ENCODE results near the gene WDR18.

Gene WDR18

DNA sequence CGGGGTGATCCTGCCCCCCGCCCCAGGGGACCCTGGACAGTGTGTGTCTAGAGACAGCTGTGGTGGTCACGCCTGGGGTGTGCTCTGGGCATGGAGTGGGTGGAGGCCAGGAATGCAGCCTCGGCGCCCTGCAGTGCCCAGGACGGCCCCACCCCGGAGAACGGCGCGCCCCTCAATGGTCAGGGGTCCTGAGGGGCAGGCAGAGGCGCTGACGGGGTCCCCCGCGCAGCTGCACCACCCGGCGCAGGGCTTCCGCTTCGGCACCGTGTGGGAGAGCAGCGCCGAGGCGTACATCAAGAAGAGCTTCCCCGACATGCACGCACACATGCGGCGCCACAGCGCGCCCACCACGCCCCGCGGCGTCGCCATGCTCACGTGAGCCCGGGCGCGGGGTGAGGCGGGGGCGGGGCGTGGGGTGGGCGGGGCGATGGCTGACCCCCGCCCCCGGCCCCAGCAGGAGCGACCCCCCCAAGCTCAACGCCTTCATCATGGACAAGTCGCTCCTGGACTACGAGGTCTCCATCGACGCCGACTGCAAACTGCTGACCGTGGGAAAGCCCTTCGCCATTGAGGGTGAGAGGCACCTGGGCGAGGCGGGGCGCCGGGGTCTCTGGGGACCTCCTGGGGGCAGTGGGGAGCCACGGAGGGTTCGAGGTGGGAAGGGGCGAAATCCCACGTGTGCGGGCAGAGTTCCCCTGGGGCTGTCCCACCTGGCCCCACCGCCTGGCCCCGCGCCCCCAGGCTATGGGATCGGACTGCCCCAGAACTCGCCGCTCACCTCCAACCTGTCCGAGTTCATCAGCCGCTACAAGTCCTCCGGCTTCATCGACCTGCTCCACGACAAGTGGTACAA is 23.5 kb downstream of the WDR18 start:
- DNase-seq (ENCODE audit: low read depth in 2 of 2) = no peak

DNA sequence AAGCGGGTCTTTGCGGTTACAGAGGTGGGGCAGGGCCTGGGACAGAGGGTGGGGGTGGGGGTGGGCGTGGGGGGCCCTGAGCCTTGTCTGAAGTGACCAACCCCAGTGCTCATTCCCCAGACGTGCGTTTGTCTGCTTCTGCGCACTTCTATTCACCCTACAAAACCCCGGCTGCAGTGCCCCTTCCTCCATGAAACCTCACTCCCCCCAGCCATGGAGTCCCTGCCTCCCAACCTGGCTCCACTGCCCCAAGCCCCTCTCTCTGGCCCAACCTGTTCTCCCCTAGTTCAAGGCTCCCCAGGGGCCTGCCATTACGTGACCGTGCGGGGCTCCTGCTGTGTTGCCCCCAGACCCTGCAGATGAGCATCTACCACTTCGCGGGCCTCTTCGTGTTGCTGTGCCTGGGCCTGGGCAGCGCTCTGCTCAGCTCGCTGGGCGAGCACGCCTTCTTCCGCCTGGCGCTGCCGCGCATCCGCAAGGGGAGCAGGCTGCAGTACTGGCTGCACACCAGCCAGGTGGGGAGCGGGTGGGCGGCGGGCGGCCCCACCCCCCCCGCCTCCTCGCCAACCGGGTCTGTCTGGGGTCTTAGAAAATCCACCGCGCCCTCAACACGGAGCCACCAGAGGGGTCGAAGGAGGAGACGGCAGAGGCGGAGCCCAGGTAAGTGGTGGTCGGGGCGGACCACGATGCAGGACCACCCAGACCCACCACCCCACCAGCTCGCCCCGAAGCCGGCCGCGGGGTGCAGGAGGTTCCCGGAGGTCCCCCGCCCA is 24.3 kb downstream of the WDR18 start:
- DNase-seq (ENCODE audit: low read depth in 2 of 2) = no peak

DNA sequence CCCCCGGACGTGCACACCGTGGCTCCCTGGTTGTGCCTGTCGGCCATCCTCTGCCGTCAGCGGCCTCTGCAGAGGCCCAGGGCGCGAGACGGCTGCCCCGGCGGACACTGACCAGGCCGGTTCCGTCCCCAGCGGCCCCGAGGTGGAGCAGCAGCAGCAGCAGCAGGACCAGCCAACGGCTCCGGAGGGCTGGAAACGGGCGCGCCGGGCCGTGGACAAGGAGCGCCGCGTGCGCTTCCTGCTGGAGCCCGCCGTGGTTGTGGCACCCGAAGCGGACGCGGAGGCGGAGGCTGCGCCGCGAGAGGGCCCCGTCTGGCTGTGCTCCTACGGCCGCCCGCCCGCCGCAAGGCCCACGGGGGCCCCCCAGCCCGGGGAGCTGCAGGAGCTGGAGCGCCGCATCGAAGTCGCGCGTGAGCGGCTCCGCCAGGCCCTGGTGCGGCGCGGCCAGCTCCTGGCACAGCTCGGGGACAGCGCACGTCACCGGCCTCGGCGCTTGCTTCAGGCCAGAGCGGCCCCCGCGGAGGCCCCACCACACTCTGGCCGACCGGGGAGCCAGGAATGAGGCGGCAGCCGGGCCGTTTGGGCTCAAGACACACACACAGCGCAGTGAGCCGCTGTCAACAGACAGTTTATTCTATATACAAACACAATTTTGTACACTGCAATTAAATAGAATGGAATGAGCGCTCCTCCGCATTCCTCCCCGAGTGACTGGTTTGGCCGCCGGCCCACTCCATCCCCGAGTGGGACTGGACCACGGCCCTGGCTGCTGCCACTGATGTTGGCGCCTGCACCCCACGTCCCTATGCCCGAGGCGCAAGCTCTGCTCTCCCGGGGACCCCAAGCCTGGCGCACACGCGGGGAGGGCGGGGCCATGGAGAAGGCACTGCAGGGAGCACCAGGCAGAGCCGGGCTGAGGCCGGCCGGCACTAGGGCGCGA is 25.2 kb downstream of the WDR18 start:
- no peak for DNase-seq (ENCODE audit: low read depth in 2 of 2)

DNA sequence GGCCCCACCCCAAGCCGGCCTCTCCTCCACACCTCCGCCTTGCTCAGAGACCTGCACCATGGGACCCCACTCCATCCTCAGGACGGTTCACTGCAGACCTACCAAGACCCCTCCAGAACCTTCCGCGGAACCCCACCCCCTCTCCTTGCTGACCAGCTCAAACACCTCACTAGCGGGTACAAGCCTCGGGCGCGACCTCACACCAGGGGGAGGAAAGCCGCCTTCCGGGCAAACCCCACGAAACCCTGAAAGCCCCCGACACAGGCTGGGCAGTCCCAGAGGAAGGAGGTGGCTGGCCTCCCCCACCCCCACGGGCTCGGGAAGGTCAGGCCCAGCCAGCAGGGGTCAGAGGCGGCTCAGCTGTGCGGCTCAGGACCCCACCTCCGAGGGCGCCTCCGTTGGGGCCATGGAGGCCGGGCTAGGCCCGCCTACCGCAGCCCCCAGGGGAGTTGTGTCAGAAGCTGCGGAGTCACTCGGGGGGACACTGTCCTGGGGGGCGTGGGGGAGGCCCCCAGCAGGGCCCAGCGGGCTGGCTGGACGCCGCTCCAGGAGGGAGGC is 25.9 kb downstream of the WDR18 start:
- no peak for DNase-seq (ENCODE audit: low read depth in 2 of 2)

DNA sequence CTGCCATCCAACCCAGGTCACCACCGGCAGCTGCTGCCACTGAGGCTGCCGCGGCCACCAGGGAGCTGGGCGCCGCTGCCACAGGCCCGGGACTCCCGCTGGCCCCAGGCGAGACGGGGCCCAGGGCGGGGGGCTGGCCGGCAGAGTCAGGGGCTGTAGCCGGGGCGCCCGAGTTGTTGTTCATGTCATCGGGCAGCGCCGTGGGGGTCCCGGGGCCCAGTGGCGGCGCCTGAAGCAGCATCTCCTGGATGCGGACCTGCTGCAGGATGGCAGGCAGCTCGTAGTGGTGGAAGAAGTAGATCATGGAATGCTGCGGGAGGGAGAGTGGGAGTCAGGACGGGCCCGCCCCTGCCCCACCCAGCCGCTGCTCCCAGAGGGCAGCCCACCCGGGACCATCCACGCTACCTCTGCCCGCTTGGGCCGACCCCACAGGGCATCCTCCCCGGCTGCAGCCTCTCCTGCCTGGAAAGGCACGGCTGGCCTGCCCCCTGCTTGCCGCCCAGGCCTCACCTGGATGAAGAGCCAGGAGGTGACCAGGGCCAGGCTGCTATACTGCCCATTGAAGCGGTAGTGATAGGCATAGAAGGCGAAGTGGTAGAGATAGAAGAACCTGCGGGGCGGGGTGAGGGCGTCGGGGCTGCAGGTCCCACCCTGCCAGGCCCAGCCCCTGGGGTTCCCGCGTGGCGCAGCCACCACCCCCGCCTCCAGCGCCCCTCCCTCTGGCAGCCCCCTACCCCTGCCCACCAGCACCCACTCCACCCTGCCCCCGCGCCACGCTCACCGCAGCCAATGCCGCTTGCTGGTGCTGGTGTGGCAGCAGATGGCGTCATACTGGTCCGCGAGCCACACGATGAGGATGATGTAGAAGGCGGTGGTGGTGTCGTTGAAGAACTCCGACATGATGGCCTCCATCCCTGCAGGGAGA is 26.7 kb downstream of the WDR18 start:
- no peak for DNase-seq (ENCODE audit: low read depth in 2 of 2)

DNA sequence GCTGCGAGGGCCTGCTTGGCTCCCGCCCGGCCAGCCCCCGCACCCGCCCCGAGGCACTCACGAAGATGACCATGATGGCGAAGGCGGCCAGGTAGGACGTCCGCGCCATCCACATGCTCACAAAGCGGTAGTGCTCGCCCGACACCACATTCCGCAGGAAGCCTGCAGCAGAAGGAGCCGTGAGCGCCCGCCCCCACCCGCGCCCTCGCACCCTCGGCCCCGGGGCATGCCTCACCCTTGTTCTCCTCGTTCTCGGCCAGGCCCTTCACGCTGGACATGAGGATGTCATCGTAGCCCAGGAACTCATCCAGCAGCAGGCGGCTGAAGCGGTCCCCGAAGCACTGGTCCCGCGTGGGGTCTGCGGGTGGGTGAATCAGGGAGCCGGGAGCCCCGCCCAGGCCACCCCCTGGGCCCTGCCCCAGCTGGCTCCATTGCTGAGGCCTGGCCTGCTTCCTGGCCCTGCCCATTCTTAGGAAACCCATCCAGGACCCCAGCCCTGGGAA is 27.7 kb downstream of the WDR18 start:
- no peak for DNase-seq (ENCODE audit: low read depth in 2 of 2)

DNA sequence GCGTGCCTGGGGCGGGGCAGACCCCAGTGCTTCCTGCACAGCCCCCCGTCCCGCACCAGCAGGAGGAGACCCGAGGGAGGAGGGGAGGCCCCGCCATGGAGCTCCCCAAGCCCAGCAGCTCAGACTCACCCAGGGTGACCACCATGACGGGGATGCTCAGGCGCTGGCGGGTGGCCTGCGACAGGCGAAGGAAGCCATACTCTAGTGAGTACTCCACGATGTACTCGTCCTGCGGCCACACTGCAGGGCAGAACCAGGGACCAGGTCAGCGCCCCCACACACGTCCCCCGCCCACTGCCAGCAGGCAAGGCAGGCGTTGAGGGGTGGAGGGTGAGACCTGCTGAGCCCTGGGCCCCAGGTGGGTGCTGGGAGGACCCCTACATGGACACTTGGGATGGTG is 28.2 kb downstream of the WDR18 start:
- no peak for DNase-seq (ENCODE audit: low read depth in 2 of 2)

DNA sequence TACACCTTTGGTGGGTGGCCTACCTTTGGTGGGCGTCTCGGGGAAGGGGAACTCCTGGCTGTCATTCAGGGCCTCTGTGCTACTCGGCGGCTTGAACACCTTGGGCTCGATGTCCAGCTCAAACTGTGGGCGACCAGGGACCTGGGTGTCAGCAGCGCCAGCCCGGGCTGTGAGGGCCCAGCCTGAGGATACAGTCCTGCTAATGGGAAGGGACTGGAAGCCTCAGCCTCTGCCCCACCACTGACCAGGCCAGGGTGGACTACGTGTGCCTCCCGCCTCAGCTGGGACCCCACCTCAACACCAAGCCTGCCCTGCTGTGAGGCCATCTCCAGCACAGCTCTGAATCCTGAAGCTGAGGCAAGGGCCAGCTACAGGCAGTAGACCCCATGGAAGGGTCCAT is 29.1 kb downstream of the WDR18 start:
- DNase-seq (ENCODE audit: low read depth in 2 of 2) = no peak

DNA sequence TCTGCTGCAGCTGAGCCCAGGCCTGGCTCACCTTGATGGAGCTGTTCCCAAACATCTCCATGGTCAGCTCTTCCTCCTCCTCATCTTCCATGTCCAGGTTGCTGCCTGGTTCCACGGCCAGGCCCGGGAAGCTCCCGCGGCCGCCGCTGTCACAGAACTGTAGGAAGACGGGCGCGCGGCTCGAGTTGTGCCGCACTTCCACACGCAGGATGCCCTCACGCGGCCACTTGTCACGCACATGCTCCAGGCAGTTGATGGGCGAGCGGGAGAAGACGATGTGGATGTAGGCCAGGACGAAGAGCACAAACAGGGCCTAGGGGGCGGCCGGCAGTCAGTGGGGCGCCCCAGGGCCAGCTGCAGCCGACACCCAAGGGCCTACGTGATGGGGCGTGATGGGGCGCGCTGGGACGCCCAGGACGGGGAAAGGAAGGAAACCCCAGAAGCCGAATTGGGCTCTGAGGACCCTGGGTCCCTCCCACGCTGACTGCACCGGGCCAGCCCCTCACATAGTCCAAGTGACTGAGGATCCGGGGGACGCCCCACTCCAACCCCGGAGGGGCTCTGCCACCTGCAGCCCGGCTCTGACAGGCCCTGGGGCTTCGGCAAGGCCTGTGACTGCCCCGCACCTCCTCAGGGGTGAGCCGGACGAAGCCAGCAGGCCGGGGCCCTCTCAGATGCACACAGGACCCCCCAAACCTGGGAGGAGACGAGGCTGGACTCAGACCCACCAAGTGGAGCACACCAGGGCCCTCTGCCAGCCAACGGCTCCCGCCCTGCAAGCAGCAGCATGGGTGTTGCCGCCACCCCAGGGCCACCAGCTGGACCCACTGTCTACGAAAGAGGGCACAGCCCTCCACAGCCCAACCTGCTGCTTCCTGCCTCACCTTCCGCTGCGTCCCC is 30.3 kb downstream of the WDR18 start:
- no peak for DNase-seq (ENCODE audit: low read depth in 2 of 2)

DNA sequence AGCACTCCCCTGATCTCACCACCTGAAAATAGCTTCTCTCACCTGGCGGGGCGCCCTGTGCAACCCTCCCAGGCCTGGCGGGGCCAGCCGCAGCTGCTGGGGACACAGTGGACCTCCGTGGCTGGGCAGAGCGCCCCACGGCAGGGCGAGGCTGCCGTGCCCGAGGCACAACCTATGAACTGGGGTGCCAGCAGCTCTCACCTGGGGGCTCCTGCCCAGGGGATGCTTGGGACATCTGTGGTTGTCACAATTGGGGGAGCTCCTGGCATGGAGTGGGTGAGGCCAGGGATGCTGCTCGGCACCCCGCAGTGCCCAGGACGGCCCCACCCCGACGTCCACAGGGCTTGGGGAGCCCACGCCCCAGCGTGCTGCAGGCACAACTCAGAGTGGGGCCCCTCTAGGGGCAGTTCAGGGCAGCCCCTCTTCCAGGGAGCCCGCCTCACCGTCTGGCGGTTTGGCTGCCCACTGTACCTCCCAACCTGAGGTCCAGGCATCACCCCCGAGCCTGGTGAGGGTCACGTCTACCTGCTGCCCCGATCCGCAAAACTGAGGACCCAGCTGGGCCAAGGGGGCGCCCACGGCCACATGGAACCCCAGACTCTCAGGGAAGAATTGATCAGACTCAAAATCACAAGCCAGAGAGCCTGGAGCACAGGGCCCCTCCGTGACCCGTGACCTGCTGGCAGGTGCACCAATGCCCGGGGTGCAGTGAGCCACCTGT is 31.1 kb downstream of the WDR18 start:
- no peak for DNase-seq (ENCODE audit: low read depth in 2 of 2)

DNA sequence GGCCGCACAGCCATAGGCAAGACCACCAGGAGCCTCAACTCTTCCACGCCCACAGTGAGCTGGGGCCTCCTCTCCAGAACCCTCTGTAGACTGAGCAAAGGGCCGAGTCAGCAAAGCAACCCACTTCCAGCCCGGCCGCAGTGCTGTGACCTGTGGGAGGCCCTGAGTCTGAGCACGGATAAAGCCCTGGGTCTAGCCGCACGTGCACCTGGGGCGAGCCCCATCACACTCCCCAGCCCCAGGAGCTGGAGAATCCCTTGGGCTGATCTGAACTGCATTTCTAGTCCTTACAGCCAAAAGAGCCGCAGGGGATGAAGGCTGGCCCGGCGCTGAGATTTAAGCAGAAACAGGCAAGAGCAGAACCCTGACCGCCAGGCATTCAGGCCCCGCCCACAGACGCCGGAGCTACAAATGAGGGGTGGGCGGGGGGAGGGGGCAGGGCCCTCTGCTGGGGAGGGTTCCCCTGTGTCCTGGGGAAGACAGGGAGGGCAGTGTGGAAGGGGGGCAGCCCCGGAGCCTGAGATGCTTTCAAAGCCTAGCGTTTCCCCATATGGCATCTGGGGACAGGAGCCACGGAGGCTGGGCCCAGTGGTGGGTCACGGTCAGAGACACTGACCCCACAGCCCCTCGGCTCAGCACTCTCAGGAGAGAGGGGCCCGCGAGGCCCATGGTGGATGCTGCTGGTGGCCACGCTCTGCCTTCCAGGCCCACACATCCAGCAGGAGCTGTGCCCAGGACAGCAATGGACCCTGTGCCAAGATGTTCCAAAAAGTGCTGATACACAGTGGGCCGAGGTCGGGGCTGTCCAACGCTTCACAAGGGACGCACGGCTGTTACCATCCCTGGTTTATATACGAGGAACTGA is 31.9 kb downstream of the WDR18 start:
- DNase-seq (ENCODE audit: low read depth in 2 of 2) = no peak

DNA sequence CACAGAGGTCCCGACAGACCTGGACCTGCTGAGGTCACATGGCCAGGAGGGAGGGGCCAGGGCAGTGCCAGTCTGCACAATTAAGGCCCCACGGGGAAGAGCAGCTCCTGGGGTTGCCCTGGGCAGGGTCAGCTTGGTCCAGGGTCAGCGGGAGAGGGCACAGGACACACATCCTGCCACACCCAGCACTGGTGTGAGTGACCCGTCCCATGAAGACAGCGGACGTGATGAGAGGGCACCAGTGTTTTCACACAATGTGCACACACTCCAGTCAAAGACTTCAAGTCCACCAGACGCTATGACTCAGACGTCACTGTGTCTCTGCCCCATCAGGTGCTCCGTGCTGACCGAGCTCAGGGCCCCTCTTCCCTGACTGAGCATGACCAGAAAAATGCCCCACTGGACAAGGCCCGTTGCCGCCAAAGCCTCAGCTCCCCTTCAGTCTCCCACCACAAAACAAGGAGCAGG is 32.5 kb downstream of the WDR18 start:
- no peak for DNase-seq (ENCODE audit: low read depth in 2 of 2)

DNA sequence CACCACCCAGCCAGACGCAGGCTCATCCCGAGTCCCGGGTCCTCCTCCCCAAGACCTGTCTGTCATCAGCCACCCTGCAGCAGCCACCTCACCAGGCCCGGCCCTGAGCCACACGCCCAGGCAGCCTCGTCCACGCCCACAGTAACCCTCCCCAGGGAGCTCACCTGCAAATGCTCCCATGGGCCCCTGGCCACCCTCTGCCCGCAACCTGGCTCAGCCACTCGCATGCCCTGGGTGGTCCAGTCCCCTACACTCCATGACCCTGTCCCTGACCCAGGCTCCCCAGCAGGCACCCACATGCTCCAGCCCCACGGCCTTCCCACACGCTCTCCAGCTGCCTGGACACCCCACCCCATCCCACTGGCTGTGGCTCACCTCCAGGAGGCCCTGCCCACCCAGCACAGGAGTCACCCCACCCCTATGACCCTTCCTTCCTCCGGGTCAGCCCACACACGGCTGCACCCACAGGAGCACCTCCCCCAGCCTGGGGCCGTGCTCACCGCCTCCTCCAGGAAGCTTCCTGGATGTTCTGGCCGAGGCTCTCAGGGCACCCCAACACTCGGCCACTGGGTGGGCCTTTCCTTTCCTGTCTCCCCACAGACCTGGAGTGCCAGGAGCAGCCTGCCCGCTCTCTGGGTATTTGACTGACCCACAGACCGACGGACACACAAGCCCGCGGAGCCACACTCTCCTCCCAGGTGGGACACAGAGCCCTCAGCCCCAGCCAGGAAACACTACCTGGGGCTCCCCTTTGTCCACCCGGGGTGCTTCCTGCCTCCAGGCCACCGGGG is 33.2 kb downstream of the WDR18 start:
- no peak for DNase-seq (ENCODE audit: low read depth in 2 of 2)

DNA sequence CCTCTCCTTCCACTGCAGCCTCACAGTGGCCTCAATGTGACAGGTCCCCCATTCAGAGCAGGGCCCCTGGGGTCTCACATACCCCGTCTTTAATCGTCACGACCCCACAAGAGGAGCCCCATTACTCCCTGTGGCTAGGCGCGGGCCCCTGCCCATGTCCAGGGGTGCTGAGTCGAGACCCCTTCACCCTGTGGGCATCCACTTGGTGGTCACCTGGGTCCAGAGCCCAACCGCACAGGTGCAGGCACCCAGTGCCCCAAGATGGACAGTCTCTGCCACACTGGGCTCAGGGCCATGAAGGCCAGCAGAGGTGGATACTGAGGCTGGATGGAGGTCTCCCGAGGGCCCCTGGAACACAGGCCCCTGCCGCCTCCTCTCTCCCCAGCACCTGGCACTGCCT is 33.8 kb downstream of the WDR18 start:
- DNase-seq (ENCODE audit: low read depth in 2 of 2) = no peak

DNA sequence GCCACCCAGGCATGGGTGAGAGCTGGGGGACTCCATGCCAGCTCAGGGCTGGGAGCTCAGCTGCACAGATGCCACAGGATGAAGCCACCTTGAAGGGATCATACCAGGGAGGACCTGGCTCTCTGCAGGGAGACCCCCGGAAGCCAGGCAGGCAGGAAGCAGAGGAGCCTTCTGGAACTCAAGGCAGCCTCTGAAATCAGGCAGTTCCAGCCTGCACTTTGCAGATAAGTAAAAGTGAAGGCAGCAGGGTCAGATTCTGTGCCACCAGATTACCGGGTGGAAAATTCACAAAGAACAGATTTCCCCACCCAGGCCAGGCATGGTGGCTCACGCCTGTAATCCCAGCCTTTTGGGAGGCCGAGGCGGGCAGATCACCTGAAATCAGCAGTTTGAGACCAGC is 34.2 kb downstream of the WDR18 start:
- no peak for DNase-seq (ENCODE audit: low read depth in 2 of 2)

DNA sequence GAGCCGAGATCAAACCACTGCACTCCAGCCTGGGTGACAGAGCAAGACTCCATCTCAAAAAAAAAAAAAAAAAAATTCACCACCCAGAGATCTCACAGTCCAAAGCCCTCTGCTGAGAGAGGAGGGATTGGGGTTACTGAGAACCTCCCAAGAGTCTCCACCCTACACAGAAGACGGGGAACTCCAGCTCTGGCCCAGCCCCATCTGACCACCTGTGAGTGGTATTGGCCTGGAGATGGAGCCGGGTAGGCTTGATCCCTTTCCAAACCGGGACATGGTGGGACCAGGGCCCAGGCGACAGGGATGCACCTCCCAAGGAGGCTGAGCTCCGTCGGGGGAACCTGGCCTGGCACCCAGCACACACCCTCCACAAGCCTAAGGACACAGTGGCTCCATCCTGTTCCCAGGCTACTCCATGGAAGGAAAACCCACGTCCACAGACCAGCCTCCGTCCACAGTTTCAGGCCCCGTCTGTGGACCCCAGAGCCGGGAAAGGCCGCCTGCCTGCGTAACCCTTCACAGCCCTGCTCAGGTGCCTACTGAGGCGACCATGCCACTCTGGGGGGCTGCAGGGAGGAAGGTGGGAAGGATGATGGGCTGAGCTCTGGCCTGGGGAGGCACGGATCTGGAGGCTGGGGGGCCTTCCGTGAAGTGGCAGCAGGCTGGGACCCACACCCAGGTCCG is 34.9 kb downstream of the WDR18 start:
- DNase-seq (ENCODE audit: low read depth in 2 of 2) = no peak
